ACHN (cell line): ENCODE results near the gene HSPA12A.
A peak's percentile ranks its signal among the peaks of the same experiment; 100 is the strongest.

Experiments used
- DNase-seq: peaks from one replicate; pipeline ENCODE4 v3.0.0-alpha.2; 2015
- in situ Hi-C: cut with HindIII; loops from 2 replicates; pipeline ENCODE4 v1.10.0; 2017; ENCODE audit warnings: low sequenced_read_pairs, low pct_ligation_motif_present, low pct_unique_long_range_greater_than_20kb

The HSPA12A gene

GRCh38 chr10:116630020-116630419 is 112.3 kb downstream of the HSPA12A start:
- in situ Hi-C loops, result no loop called here
- no peak for DNase-seq

DNA sequence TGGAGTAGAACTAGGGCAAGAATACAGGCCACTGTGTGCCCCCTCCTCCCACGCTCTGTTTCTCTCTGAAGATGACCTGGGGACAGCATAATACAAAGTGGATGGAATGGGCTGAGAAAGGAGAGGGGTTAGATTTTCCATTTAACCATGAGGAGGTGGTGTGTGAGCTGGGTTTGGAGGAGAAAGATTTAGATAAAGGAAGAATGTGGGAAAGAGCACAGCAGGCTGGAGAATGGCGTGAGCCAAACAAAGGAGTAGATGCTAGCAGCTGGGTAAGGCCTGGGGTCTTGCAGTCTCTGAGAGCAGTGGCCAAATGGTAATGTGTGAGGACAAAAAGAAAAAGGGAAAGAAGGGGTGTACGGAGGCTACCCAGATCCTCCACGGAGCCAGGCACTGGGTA is 113.0 kb downstream of the HSPA12A start:
- in situ Hi-C loops, result no loop called here
- DNase-seq, result no peak

DNA sequence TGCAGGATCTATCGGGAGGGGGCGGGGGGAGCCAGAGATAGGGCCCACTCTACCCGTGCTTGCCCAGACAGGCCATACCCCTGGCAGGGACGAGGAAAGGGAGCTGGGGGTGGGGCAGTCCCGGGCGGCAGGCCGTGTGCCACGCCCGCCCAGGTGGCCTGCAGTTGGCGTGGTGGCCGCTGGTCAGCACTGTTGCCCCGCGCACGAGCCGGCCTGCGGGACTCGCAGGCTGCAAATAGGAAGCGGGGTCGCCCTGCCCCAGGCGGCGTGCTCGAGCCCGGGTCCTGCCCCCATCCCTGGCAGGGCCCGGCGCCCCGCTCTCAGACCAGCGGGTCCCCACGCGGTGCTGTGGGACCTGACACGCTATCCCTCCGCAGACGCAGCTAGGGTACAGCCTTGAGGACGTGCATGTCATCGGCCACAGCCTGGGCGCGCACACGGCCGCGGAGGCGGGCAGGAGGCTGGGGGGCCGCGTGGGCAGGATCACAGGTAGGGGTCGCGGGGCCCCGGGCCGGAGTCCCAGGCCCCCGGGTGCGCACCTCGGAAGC is 114.9 kb downstream of the HSPA12A start:
- in situ Hi-C loops, result no loop called here
- DNase-seq, result peak; percentile 55

- in situ Hi-C loops, result no loop called here
- no peak for DNase-seq
These were observed 115.6 kb downstream of the HSPA12A start for GRCh38 chr10:116626815-116627214.

GRCh38 chr10:116625845-116626244 is 116.5 kb downstream of the HSPA12A start:
- no peak for DNase-seq
- in situ Hi-C loops, result no loop called here

- DNase-seq, result no peak
- in situ Hi-C loops, result no loop called here
These were observed 120.3 kb downstream of the HSPA12A start for GRCh38 chr10:116621934-116622655.

DNA sequence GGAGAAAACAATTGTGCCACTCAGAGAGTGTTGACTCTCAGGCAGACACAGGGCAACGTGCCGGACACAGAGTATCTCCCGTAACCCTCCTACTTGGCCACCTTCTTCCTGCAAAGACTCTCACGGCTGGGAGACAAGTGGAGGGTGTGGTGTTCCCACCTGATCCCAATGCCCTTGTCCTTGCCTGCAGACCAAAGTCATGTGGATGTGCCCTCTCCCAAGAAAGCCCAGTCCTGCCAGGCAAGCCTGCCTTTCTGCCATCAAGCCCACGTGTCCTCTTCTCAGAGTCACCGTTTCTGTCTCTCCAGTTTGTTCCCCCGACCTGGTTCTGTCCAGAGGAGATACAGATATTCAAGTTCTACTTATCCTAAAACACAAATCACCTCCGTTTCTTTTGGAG is 120.9 kb downstream of the HSPA12A start:
- DNase-seq, result no peak
- in situ Hi-C loops, result no loop called here
